ENCODE data around the gene HS1BP3.

DNA sequence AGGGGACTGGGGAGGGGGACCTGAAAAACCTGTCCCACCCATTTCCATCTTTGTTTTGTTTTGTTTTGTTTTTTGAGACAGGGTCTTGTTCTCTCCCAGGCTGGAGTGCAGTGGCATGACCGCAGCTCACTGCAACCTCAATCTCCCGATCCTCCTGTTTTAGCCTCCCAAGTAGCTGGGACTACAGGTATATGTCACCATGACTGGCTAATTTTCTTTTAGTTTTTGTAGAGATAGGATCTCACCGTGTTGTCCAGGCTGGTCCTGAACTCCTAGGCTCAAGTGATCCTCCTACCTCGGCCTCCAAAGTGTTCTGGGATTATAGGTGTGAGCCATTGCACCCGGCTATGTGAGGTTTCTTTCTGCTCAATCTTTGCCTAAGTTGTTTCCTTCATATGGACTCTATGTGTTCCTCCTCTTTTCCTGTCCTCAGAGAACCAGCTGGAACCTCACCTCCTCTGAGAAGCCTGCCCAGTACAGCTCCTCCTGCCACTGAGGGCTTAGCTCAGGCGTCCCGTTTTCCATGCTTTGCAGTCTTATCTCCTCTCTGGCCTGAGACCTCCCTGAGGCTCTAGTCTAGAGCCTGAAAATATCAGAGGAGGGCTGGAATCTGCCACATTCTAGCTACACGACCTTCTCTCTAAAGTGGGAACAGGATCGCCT lies 74.8 kb downstream of the HS1BP3 start:
- TF ChIP-seq POLR2A (IDR thresholded peaks at IDR 0.05): no peak
- TF ChIP-seq, protein P1, sequence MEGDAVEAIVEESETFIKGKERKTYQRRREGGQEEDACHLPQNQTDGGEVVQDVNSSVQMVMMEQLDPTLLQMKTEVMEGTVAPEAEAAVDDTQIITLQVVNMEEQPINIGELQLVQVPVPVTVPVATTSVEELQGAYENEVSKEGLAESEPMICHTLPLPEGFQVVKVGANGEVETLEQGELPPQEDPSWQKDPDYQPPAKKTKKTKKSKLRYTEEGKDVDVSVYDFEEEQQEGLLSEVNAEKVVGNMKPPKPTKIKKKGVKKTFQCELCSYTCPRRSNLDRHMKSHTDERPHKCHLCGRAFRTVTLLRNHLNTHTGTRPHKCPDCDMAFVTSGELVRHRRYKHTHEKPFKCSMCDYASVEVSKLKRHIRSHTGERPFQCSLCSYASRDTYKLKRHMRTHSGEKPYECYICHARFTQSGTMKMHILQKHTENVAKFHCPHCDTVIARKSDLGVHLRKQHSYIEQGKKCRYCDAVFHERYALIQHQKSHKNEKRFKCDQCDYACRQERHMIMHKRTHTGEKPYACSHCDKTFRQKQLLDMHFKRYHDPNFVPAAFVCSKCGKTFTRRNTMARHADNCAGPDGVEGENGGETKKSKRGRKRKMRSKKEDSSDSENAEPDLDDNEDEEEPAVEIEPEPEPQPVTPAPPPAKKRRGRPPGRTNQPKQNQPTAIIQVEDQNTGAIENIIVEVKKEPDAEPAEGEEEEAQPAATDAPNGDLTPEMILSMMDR (IDR thresholded peaks at IDR 0.05): no peak
